BLaER1 treated with 17β-estradiol and CSF1 and Interleukin-3, amounts not matched to agents 10 nM and 100 nM (cell line): ENCODE results near the gene CHRNB1.
A peak's percentile ranks its signal among the peaks of the same experiment; 100 is the strongest.
"Not testable (repeated sequence)": the region's sequence is repeated elsewhere in the genome, so short reads cannot be mapped to it uniquely, and the experiment has no call there.

Source experiments
- H3K27ac ChIP-seq, 11 experiments: shearing (Covaris generic); formaldehyde crosslinking; 2 replicates each; pipeline ENCODE4 v1.8.1; 2022
- H3K27me3 ChIP-seq, 11 experiments: shearing (Covaris generic); formaldehyde crosslinking; 2 replicates each; pipeline ENCODE4 v1.8.1; 2022
- H3K36me3 ChIP-seq, 11 experiments: shearing (Covaris generic); formaldehyde crosslinking; 2 replicates each; pipeline ENCODE4 v1.8.1; 2022
- H3K4me1 ChIP-seq, 10 experiments: shearing (Covaris generic); formaldehyde crosslinking; 2 replicates each; pipeline ENCODE4 v1.8.1; 2022
- H3K4me2 ChIP-seq, 11 experiments: shearing (Covaris generic); formaldehyde crosslinking; 2 replicates each; pipeline ENCODE4 v1.8.1; 2022
- H3K4me3 ChIP-seq, 10 experiments: shearing (Covaris generic); formaldehyde crosslinking; 2 replicates each; pipeline ENCODE4 v1.8.1; 2022
- H3K9ac ChIP-seq, 11 experiments: shearing (Covaris generic); formaldehyde crosslinking; 2 replicates each; pipeline ENCODE4 v1.8.1; 2022
- H3K9me3 ChIP-seq, 11 experiments: shearing (Covaris generic); formaldehyde crosslinking; replicated peaks in 1 of 11; 2 replicates each; pipeline ENCODE4 v1.8.1; 2022
- H4K20me1 ChIP-seq, 11 experiments: shearing (Covaris generic); formaldehyde crosslinking; 2 replicates each; pipeline ENCODE4 v1.8.1; 2022
- Cebpa-rat ChIP-seq, 11 experiments: shearing (Covaris generic); IDR thresholded peaks; 2 replicates each; pipeline ENCODE4 v1.8.1; 2022

The CHRNB1 gene

GRCh38 chr17:7465597-7466275 lies 20.9 kb downstream of the CHRNB1 start:
- peaks cover 0 to 41% (median 6%) of the 10 kb centered on the region in 11 experiments; a peak in 7 of 22 replicates for H4K20me1 ChIP-seq
- no peaks in the 10 kb centered on the region for H3K9me3 ChIP-seq
- H3K36me3 ChIP-seq: peaks cover 42 to 72% (median 56%) of the 10 kb centered on the region in 11 experiments
- H3K27me3 ChIP-seq: no peaks in the 10 kb centered on the region
- no peak for TF ChIP-seq Cebpa-rat (IDR thresholded peaks at IDR 0.05)
- peak overlapping the region in 8 of 11 experiments; percentile 13 to 73 (median 66); a peak in 8 of 22 replicates for H3K27ac ChIP-seq
- H3K4me3 ChIP-seq: no peak overlapping the region
- H3K4me1 ChIP-seq: peaks cover 19 to 35% (median 25%) of the 10 kb centered on the region in 10 experiments
- peak overlapping the region in 2 of 11 experiments; percentile 1 to 27; a peak in 2 of 22 replicates for H3K9ac ChIP-seq
- peak overlapping the region in 7 of 11 experiments; percentile 27 to 71 (median 66); a peak in 9 of 22 replicates for H3K4me2 ChIP-seq

GRCh38 chr17:7466318-7466638 lies 21.4 kb downstream of the CHRNB1 start:
- no peak for TF ChIP-seq Cebpa-rat (IDR thresholded peaks at IDR 0.05)
- Histone ChIP-seq H3K27ac (peak overlapping the region; percentile 17 to 73 (median 66); a peak in 19 of 22 replicates), H3K27me3 (no peaks in the 10 kb centered on the region), H4K20me1 (peaks cover 0 to 47% (median 7%) of the 10 kb centered on the region in 11 experiments; a peak in 8 of 22 replicates), H3K36me3 (peaks cover 40 to 69% (median 50%) of the 10 kb centered on the region in 11 experiments), H3K4me2 (peak overlapping the region in 9 of 11 experiments; percentile 27 to 71 (median 48); a peak in 16 of 22 replicates), H3K4me3 (no peak overlapping the region), H3K4me1 (peaks cover 19 to 31% (median 25%) of the 10 kb centered on the region in 10 experiments), H3K9me3 (no peaks in the 10 kb centered on the region), H3K9ac (peak overlapping the region in 5 of 11 experiments; percentile 1 to 46 (median 30); a peak in 6 of 22 replicates)

GRCh38 chr17:7466639-7467341 lies 21.9 kb downstream of the CHRNB1 start:
- Histone ChIP-seq H4K20me1 (peaks cover 0 to 52% (median 11%) of the 10 kb centered on the region in 11 experiments; a peak in 11 of 22 replicates), H3K4me2 (peak overlapping the region; percentile 15 to 71 (median 39); a peak in 20 of 22 replicates), H3K9ac (peak overlapping the region in 8 of 11 experiments; percentile 1 to 46 (median 28); a peak in 12 of 22 replicates), H3K9me3 (no peaks in the 10 kb centered on the region), H3K27me3 (no peaks in the 10 kb centered on the region), H3K36me3 (peaks cover 35 to 66% (median 47%) of the 10 kb centered on the region in 11 experiments), H3K4me1 (peaks cover 24 to 36% (median 30%) of the 10 kb centered on the region in 10 experiments), H3K27ac (peak overlapping the region; percentile 17 to 73 (median 66); a peak in 20 of 22 replicates), H3K4me3 (no peak overlapping the region)
- TF ChIP-seq Cebpa-rat (IDR thresholded peaks at IDR 0.05): no peak

GRCh38 chr17:7467498-7467897 lies 22.6 kb downstream of the CHRNB1 start:
- Histone ChIP-seq H4K20me1 (peaks cover 0 to 59% (median 19%) of the 10 kb centered on the region in 11 experiments; a peak in 13 of 22 replicates), H3K36me3 (peaks cover 30 to 60% (median 40%) of the 10 kb centered on the region in 11 experiments), H3K9me3 (no peaks in the 10 kb centered on the region), H3K4me1 (peaks cover 31 to 43% (median 37%) of the 10 kb centered on the region in 10 experiments), H3K27me3 (no peaks in the 10 kb centered on the region), H3K9ac (peak overlapping the region in 7 of 11 experiments; percentile 1 to 46 (median 27); a peak in 7 of 22 replicates), H3K4me3 (no peak overlapping the region), H3K4me2 (peak overlapping the region; percentile 15 to 71 (median 39); a peak in 19 of 22 replicates), H3K27ac (peak overlapping the region; percentile 17 to 73 (median 66); a peak in 20 of 22 replicates)
- no peak for TF ChIP-seq Cebpa-rat (IDR thresholded peaks at IDR 0.05)

GRCh38 chr17:7468290-7468689 lies 23.4 kb downstream of the CHRNB1 start:
- H4K20me1 ChIP-seq: peaks cover 0 to 64% (median 21%) of the 10 kb centered on the region in 11 experiments; a peak in 13 of 22 replicates
- H3K9ac ChIP-seq: no peak overlapping the region
- H3K36me3 ChIP-seq: peaks cover 22 to 53% (median 32%) of the 10 kb centered on the region in 11 experiments
- peak overlapping the region in 2 of 11 experiments; percentile 2 to 22; a peak in 1 of 22 replicates for H3K27ac ChIP-seq
- peak overlapping the region in 1 of 11 experiments; percentile 71; a peak in 1 of 22 replicates for H3K4me2 ChIP-seq
- H3K27me3 ChIP-seq: no peaks in the 10 kb centered on the region
- no peak overlapping the region for H3K4me3 ChIP-seq
- H3K4me1 ChIP-seq: peaks cover 34 to 47% (median 41%) of the 10 kb centered on the region in 10 experiments
- TF ChIP-seq Cebpa-rat (IDR thresholded peaks at IDR 0.05): no peak
- H3K9me3 ChIP-seq: no peaks in the 10 kb centered on the region

DNA sequence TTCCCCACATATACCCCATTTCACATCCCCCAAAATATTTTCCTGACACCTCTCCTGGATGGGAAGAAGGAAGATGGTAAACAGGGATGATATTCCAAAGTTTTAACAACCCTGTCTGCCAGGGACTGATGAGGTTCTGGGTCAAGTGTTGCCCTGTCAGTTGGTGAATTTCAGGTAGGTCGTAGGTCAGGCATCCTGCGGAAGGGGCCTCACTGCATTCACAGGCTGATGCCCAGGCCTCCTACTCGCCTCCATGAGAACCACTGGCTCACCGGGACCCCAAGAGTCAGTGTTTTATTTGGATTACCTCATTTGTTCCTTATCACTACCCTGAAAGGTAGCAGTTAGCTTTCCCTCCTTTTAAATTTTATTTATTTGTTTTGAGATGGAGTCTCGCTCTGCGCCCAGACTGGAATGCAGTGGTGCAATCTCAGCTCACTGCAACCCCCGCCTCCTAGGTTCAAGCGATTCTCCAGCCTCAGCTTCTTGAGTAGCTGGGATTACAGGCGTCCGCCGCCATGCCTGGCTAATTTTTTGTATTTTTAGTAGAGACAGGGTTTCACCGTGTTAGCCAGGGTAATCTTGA lies 24.0 kb downstream of the CHRNB1 start:
- Histone ChIP-seq H3K9ac (no peak overlapping the region), H3K27ac (peak overlapping the region in 2 of 11 experiments; percentile 2 to 22; a peak in 1 of 22 replicates), H3K36me3 (peaks cover 16 to 53% (median 28%) of the 10 kb centered on the region in 11 experiments), H3K4me3 (no peak overlapping the region), H3K4me2 (no peak overlapping the region), H3K27me3 (no peaks in the 10 kb centered on the region), H3K4me1 (peaks cover 34 to 47% (median 41%) of the 10 kb centered on the region in 10 experiments), H4K20me1 (peaks cover 4 to 70% (median 21%) of the 10 kb centered on the region in 11 experiments; a peak in 13 of 22 replicates), H3K9me3 (no peaks in the 10 kb centered on the region)
- TF ChIP-seq Cebpa-rat (IDR thresholded peaks at IDR 0.05): no peak

DNA sequence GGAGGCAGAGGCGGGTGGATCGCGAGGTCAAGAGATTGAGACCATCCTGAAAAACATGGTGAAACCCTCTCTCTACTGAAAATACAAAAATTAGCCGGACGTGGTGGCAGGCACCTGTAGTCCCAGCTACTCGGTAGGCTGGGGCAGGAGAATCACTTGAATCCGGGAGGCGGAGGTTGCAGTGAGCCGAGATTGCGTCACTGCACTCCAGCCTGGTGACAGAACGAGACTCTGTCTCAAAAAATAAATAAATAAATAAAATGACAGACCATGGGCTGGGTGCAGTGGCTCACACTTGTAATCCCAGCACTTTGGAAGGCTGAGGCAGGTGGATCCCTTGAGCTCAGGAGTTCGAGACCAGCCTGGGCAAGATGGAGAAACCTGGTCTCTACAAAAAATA lies 25.0 kb downstream of the CHRNB1 start:
- H4K20me1 ChIP-seq: peaks cover 6 to 80% (median 24%) of the 10 kb centered on the region in 11 experiments; a peak in 14 of 22 replicates
- not testable (repeated sequence) for H3K27ac ChIP-seq, H3K4me3 ChIP-seq, H3K4me2 ChIP-seq, H3K9ac ChIP-seq, H3K27me3 ChIP-seq, H3K9me3 ChIP-seq
- peaks cover 34 to 50% (median 44%) of the 10 kb centered on the region in 10 experiments for H3K4me1 ChIP-seq
- peak in 1 of 11 experiments; percentile 28; a peak in 1 of 22 replicates for TF ChIP-seq Cebpa-rat (IDR thresholded peaks at IDR 0.05)
- H3K36me3 ChIP-seq: peaks cover 16 to 47% (median 29%) of the 10 kb centered on the region in 11 experiments; a peak in 20 of 22 replicates

GRCh38 chr17:7470457-7470973 lies 25.7 kb downstream of the CHRNB1 start:
- not testable (repeated sequence) for H3K4me2 ChIP-seq, H3K4me3 ChIP-seq, H3K9ac ChIP-seq, H3K9me3 ChIP-seq, H3K27me3 ChIP-seq, H3K27ac ChIP-seq
- H4K20me1 ChIP-seq: peaks cover 6 to 87% (median 31%) of the 10 kb centered on the region in 11 experiments; a peak in 14 of 22 replicates
- H3K4me1 ChIP-seq: peaks cover 34 to 55% (median 50%) of the 10 kb centered on the region in 10 experiments
- H3K36me3 ChIP-seq: peaks cover 14 to 43% (median 29%) of the 10 kb centered on the region in 11 experiments; a peak in 20 of 22 replicates
